HEK293T (cell line): ENCODE measurements around the gene KREMEN1.

Source experiments
- CTBP1 ChIP-seq: fragments of 450-650 bp; IDR thresholded peaks from 2 replicates; pipeline ENCODE4 v1.6.1; 2016; ENCODE audit warnings: borderline replicate concordance
- FOXM1 ChIP-seq: fragments of 450-650 bp; IDR thresholded peaks from 2 replicates; pipeline ENCODE4 v1.6.1; 2017; ENCODE audit warnings: mild to moderate bottlenecking, borderline replicate concordance
- SUZ12 ChIP-seq: fragments of 450-650 bp; IDR thresholded peaks from 2 replicates; pipeline ENCODE4 v1.6.1; 2016; ENCODE audit warnings: mild to moderate bottlenecking

- TF ChIP-seq CTBP1 (no peak), SUZ12 (no peak), FOXM1 (no peak)
Measured at GRCh38 chr22:29143941-29144785, 71.3 kb downstream of the KREMEN1 start.
